HEK293T (cell line): ENCODE data around the gene ZBTB38.

ENCODE experiments used
- CTCF ChIA-PET: fragments of 350-600 bp; formaldehyde crosslinking; extraction: SDS; loops from one replicate; lab custom pipeline; 2021; ENCODE audit warnings: antibody characterized with exemption, inconsistent platforms; lab: Yijun Ruan, JAX
- POLR2A ChIA-PET: fragments of 350-600 bp; formaldehyde crosslinking; extraction: SDS; loops from one replicate; lab custom pipeline; 2020; ENCODE audit warnings: antibody characterized with exemption, inconsistent platforms; lab: Yijun Ruan, JAX
- DNase-seq: peaks from one replicate; pipeline ENCODE4 v3.0.0; 2012; ENCODE audit warnings: mixed read lengths; ENCODE audit errors: extremely low spot score
- ARNT ChIP-seq: fragments of 450-650 bp; IDR thresholded peaks from 2 replicates; pipeline ENCODE4 v1.6.1; 2017; ENCODE audit warnings: mild to moderate bottlenecking
- BHLHE40 ChIP-seq: fragments of 450-650 bp; IDR thresholded peaks from 2 replicates; pipeline ENCODE4 v1.6.1; 2016; ENCODE audit warnings: mild to moderate bottlenecking, moderate library complexity, borderline replicate concordance
- CTBP1 ChIP-seq: fragments of 450-650 bp; IDR thresholded peaks from 2 replicates; pipeline ENCODE4 v1.6.1; 2016; ENCODE audit warnings: borderline replicate concordance
- ELF4 ChIP-seq: fragments of 450-650 bp; IDR thresholded peaks from 2 replicates; pipeline ENCODE4 v1.6.1; 2017; ENCODE audit warnings: antibody characterized with exemption
- FOXA1 ChIP-seq: fragments of 450-650 bp; IDR thresholded peaks from 2 replicates; pipeline ENCODE4 v1.6.1; 2016; ENCODE audit warnings: mild to moderate bottlenecking
- FOXK2 ChIP-seq: fragments of 450-650 bp; IDR thresholded peaks from 2 replicates; pipeline ENCODE4 v1.6.1; 2016; ENCODE audit warnings: mild to moderate bottlenecking
- FOXM1 ChIP-seq: fragments of 450-650 bp; IDR thresholded peaks from 2 replicates; pipeline ENCODE4 v1.6.1; 2017; ENCODE audit warnings: mild to moderate bottlenecking, borderline replicate concordance
- HDGF ChIP-seq: fragments of 450-650 bp; IDR thresholded peaks from 2 replicates; pipeline ENCODE4 v1.6.1; 2017; ENCODE audit warnings: antibody characterized with exemption, borderline replicate concordance
- L3MBTL2 ChIP-seq: fragments of 450-650 bp; conservative IDR thresholded peaks from 2 replicates; pipeline ENCODE4 v1.6.1; 2016; ENCODE audit warnings: mild to moderate bottlenecking
- LEF1 ChIP-seq: fragments of 450-650 bp; IDR thresholded peaks from 2 replicates; pipeline ENCODE4 v1.6.1; 2017; ENCODE audit warnings: mild to moderate bottlenecking, borderline replicate concordance
- NFRKB ChIP-seq: fragments of 450-650 bp; IDR thresholded peaks from 2 replicates; pipeline ENCODE4 v1.6.1; 2016; ENCODE audit warnings: mild to moderate bottlenecking, moderate library complexity
- SP1 ChIP-seq: fragments of 450-650 bp; IDR thresholded peaks from 2 replicates; pipeline ENCODE4 v1.6.1; 2017
- SUZ12 ChIP-seq: fragments of 450-650 bp; IDR thresholded peaks from 2 replicates; pipeline ENCODE4 v1.6.1; 2016; ENCODE audit warnings: mild to moderate bottlenecking
- TARDBP ChIP-seq: fragments of 450-650 bp; IDR thresholded peaks from 2 replicates; pipeline ENCODE4 v1.6.1; 2016
- ZNF384 ChIP-seq: fragments of 450-650 bp; IDR thresholded peaks from 2 replicates; pipeline ENCODE4 v1.6.1; 2016
- TF ChIP-seq, protein P1 (sequence below): fragments of 450-650 bp; IDR thresholded peaks from 2 replicates; pipeline ENCODE4 v1.6.1; 2016

Gene ZBTB38

DNA sequence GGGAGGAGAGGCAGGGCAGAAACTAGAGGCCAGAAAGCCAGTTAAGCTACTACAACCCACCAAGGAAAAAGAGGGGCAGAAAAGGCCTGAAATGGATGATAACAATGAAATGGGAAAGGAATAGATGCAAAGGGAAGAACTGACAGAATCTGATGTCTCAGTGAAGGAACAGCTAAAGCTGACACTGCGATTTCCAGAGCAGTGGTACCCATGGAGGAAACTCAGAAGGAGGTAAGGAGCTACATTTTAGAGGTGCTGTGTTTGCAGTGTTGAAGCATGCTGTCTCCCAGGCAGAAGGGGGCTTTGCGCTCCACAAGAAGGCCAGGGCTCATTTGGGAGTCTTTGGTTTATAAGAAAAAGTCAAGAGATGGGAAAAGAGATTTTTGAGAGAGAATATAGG lies 38.0 kb downstream of the ZBTB38 start:
- POLR2A ChIA-PET, result no interaction called here
- CTCF ChIA-PET, result no interaction called here
- TF ChIP-seq NFRKB (no peak), L3MBTL2 (no peak), FOXA1 (no peak), BHLHE40 (no peak)
- TF ChIP-seq, protein P1, sequence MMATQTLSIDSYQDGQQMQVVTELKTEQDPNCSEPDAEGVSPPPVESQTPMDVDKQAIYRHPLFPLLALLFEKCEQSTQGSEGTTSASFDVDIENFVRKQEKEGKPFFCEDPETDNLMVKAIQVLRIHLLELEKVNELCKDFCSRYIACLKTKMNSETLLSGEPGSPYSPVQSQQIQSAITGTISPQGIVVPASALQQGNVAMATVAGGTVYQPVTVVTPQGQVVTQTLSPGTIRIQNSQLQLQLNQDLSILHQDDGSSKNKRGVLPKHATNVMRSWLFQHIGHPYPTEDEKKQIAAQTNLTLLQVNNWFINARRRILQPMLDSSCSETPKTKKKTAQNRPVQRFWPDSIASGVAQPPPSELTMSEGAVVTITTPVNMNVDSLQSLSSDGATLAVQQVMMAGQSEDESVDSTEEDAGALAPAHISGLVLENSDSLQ, result no peak
- no peak for DNase-seq

DNA sequence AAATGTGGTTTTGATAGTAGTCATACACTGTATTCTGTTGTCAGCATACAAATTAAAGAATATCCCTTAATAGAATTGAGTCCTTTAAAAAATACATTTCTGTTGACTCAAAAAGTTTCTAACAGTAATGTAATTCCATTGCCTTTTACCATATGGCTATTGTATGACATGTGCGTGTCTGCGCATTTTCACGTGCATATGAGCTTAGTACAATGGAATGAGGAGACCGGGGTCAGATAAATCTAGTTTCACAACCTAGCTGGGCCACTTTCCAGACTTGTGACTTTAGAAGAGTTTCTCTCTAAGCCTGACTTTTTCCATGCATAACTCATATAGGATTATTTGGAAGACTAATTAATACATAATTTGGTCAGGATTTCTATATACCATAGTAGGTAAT lies 38.7 kb downstream of the ZBTB38 start:
- TF ChIP-seq HDGF (no peak), FOXA1 (no peak), BHLHE40 (no peak), SUZ12 (no peak), FOXM1 (no peak), ELF4 (no peak), ARNT (no peak), CTBP1 (no peak), NFRKB (no peak), FOXK2 (no peak), SP1 (no peak), LEF1 (no peak), ZNF384 (no peak), L3MBTL2 (no peak), TARDBP (no peak)
- TF ChIP-seq, protein P1, result no peak
- ChIA-PET POLR2A (no interaction called here), CTCF (no interaction called here)
- DNase-seq, result no peak

DNA sequence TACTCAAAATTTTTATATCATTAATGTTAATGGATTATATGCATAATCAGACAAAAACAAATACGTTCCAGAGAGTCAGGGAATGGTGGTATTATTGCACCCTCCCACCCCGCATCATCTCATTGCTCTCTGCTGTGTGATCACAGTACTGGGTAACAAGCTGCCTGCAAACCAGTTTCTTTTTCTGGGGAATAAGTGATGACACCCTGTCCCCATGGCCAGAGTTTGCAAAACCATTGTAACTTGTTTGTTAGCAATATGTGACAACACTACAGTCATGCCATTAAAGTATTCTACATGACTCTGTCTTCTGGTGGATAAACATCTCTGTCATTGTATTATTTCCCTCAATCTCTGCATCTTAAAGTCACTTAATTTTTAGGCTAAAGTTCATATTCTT lies 39.5 kb downstream of the ZBTB38 start:
- POLR2A ChIA-PET, result no interaction called here
- TF ChIP-seq CTBP1 (no peak), SP1 (no peak), NFRKB (no peak), FOXA1 (no peak), HDGF (no peak), FOXK2 (no peak), ZNF384 (no peak), TARDBP (no peak), SUZ12 (no peak), BHLHE40 (no peak), ARNT (no peak), LEF1 (no peak), FOXM1 (no peak), ELF4 (no peak)
- TF ChIP-seq, protein P1, result no peak
- CTCF ChIA-PET, result no interaction called here
- no peak for DNase-seq

DNA sequence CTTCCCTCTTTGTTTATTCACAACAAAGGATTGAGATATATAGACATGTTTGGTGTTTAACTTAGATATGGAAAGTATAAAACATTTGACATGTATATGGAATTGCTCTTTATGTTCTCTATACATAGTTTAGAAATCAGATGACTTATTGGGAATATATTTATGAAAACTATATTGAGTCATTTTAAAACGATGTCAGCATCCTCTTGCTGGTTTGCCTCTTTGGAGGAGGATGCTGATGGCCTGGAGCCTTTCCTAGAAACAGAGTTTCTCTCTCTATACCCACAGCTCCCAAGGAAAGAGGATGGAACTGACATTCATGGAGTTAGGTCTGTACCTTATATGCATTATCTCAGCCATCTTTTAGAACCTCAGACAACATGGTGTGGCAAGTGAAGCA lies 40.3 kb downstream of the ZBTB38 start:
- POLR2A ChIA-PET, result no interaction called here
- no peak for DNase-seq
- CTCF ChIA-PET, result no interaction called here
- TF ChIP-seq FOXK2, result no peak

DNA sequence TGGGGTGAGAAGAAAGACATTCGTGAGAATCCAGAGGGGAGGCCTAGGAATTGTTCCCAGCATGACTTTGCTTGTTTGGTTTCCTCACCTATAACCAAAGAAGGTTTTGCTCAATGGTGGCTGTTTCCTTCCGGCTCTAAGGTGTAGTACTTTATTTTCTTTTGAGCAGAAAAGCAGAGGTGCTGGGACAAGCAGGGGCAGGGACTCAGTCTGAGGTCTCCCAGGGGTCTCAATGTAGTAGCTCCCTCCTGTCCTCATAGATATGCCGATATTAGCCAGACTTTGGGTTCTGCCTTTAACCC lies 41.6 kb downstream of the ZBTB38 start:
- DNase-seq, result no peak
- TF ChIP-seq FOXK2, result no peak
- TF ChIP-seq LEF1, result no peak
- TF ChIP-seq FOXA1, result no peak
- no peak for TF ChIP-seq HDGF
- TF ChIP-seq, protein P1, result no peak
- no peak for TF ChIP-seq SP1
- TF ChIP-seq ELF4, result no peak
- no peak for TF ChIP-seq NFRKB
- POLR2A ChIA-PET, result interaction anchor here (1.2 to 1.4 kb wide), 5 partner anchors 7 to 97 kb away, joined by 3 to 6 read pairs (median 4); no protein-coding TSS in a partner anchor
- CTCF ChIA-PET, result no interaction called here

DNA sequence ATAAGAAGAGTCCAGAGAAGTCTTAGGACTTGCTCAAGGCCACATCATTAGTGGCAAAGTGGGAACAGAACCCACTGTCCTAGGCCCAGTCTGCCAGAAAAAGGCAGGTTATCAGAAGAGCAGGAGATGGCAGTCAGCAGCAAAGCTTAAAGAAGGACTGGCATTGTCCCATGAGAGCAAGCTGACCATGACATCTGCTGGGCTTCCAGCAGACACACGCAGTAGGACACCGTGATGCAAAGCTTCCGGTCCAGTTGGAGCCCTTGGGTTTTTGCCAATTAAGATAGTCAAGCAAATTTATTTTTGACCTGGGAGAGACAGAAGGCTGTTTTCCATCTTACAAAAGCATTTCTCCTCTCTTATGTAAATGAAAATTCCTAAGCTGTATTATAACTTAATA lies 42.1 kb downstream of the ZBTB38 start:
- ChIA-PET POLR2A (interaction anchor here (1.0 to 1.4 kb wide), 6 partner anchors 8 to 98 kb away, joined by 3 to 6 read pairs (median 4); no protein-coding TSS in a partner anchor), CTCF (no interaction called here)

More for the DNA sequence above, 42.1 kb downstream of the ZBTB38 start:
- TF ChIP-seq SUZ12, result no peak
- no peak for TF ChIP-seq BHLHE40
- no peak for TF ChIP-seq ZNF384
- TF ChIP-seq, protein P1, result no peak
- TF ChIP-seq SP1, result no peak
- TF ChIP-seq TARDBP, result no peak
- TF ChIP-seq FOXK2, result no peak
- TF ChIP-seq L3MBTL2, result no peak
- TF ChIP-seq ARNT, result no peak
- no peak for TF ChIP-seq LEF1
- TF ChIP-seq CTBP1, result no peak
- no peak for TF ChIP-seq NFRKB
- TF ChIP-seq FOXA1, result no peak
- no peak for TF ChIP-seq HDGF
- DNase-seq, result no peak
